GM21737 (cell line): ENCODE data around the gene KCTD17.

Experiments used
- ATAC-seq: cut with Tn5 transposase; IDR thresholded peaks from one replicate; pipeline ENCODE4 v1.9.1; 2021; ENCODE audit warnings: mild to moderate bottlenecking, moderate library complexity; ENCODE audit not compliant: unreplicated experiment

KCTD17 gene

DNA sequence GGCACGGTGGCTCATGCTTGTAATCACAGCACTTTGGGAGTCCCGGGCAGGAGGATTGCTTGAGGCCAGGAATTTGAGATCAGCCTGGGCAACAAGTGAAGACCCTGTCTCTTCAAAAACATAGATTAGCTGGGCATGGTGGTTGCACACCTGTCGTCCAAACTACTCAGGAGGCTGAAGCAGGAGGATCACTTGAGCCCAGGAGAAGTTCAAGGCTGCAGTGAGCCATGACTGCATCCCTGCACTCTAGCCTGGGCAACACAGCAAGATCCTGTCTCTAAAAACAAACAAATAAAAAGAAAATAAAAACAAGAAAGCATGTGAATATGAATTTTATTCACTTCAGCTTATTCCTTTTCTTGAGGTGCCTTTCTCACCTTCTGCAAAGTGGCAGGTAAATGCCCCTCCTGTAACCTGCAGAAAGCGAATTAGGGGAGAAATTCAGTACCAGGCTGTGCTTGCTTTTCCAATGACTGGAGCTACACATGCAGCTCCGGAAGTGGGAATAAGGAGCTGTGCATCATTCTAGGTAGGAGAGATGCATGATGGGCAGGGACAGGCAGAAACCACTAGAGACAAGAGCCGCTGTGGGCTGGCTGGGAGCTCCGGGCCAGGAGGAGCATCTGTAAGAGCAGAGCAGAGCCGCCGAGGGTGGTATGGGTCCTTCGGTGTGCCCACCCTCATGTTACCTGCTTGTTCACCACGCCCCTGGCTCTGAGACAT lies 14.7 kb upstream of the KCTD17 start:
- ATAC-seq, result no peak

- ATAC-seq, result no peak
Measured at GRCh38 chr22:37037669-37038068, 13.9 kb upstream of the KCTD17 start.

DNA sequence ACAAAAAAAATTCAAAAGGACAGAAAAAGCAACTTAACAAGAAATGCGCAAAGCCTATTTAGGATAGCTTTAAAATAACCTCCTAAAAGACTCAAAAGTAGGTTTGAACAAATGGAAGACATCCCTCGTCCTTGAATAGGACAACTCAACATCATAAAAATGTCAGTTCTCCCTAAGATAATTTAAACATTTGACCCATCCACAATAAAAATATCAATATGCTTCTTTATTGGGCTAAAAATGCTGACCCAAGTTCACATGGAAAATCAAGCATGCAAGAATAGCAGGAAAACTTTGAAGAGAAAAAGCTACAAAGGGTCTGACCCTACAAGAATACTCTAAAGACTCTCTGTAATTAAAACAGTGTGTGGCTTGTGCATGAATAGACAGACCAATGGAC lies 12.1 kb upstream of the KCTD17 start:
- no peak for ATAC-seq

GRCh38 chr22:37043209-37043827 lies 8.2 kb upstream of the KCTD17 start:
- no peak for ATAC-seq

DNA sequence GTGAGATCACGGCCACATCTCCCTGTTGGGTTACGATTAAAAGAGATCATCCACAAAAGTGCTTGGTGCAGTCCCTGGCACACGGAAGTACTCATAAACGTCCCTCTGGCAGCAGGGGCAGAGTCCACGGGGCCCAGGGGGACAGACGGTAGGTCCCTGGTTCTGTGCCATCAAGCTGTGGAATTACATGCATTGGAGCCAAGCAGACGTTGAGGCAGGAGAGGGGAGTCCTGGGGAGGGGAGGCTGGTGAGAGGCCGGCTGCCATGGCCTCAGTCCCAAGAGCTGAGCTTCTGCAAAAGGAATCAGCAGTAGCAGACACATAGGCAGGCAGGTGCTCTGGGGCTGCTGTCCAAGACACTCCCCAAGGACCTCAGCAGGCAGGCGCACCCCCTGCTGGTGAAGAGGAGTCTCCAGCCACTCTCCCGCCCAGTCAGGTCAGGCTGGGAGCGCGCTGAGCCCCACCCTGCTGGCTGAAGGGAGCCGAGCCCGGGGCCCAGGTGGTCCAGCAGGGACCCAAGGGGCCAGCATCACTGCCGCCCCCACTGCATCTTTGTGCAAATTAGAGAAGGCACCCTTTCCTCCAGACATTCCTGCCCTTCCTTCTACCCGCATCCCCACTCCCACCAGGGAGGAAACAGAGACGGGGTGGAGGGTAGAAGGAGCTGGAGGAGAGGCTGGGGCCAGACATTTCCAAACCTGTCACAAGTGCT lies 7.6 kb upstream of the KCTD17 start:
- ATAC-seq, result no peak

GRCh38 chr22:37044634-37045625 lies 6.6 kb upstream of the KCTD17 start:
- no peak for ATAC-seq

DNA sequence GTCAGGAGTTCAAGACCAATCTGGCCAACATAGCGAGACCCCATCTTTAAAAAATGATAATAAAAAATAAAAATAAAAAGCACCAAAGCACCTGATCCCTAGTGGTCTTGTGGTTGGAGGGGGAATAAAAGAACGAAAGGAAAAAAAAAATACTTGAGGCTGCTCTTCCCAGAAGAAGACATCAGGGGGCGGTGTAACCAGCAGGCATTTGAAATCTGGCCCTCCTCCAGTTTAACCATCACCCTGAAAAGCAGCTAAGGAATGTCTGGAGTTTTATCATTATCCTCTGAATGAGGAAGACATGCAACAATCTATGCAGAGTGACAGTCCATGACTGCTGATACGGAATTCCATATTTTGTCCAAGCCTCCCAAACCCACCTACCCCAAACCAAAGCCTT lies 5.6 kb upstream of the KCTD17 start:
- ATAC-seq, result no peak

DNA sequence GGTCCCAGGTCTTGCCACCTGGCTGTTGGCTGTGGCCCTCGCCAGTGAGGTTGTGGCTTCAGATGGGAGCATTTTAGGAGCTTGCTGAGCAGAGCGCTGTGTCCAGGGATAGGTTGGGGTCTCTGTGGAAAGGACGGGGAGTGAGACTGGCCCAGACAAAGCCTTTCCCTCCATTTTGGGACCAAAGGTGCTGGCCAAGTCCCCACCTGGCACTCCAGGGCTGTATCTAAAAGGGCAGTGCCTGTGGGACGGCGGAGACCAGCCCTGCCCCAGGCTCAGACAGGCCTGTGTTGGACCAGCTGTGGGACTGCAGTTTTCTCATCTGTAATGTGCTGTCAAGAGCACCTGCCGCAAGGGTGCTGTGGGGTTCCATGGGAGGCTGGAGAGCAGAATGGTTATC lies 5.0 kb upstream of the KCTD17 start:
- no peak for ATAC-seq

DNA sequence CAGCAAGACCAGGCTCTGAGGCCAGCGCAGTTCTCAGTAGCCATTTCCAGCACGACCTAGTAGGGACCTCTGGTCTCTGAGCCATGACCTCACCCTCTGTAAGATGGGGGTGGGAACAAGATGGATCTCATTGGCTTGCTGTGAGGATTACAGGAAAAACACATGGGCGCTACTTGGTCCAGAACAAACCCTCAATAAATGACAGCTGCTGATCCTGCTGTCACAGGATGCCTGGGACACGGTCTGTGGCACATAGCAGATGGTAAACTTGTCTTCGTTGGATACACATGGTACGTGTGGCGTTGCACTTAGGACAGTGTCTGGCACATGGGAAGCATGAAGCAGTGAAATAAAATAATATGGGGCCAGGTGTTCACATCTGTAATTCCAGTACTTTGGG lies 4.5 kb upstream of the KCTD17 start:
- ATAC-seq, result no peak

GRCh38 chr22:37048133-37048532 lies 3.4 kb upstream of the KCTD17 start:
- no peak for ATAC-seq

GRCh38 chr22:37049224-37049623 lies 2.3 kb upstream of the KCTD17 start:
- no peak for ATAC-seq

DNA sequence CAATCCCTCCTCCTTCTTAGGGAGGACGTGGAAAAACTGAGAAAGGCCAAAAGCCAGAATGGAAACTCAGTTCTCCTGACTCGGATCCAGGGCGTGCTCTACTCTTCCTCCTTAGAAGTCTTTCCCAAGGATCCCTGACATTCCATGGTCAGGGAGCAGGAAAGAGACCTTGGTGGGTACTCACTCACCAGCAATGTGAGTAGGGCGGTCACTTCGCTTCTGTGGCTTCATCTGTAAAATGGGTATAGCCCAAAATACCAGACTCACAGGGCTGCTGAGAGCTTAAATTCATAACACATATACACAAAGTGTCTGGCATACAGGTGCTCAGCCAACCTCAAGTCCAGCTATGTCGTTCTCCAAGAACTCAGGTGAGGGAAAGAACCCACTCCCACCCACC lies 629 bp upstream of the KCTD17 start:
- no peak for ATAC-seq

DNA sequence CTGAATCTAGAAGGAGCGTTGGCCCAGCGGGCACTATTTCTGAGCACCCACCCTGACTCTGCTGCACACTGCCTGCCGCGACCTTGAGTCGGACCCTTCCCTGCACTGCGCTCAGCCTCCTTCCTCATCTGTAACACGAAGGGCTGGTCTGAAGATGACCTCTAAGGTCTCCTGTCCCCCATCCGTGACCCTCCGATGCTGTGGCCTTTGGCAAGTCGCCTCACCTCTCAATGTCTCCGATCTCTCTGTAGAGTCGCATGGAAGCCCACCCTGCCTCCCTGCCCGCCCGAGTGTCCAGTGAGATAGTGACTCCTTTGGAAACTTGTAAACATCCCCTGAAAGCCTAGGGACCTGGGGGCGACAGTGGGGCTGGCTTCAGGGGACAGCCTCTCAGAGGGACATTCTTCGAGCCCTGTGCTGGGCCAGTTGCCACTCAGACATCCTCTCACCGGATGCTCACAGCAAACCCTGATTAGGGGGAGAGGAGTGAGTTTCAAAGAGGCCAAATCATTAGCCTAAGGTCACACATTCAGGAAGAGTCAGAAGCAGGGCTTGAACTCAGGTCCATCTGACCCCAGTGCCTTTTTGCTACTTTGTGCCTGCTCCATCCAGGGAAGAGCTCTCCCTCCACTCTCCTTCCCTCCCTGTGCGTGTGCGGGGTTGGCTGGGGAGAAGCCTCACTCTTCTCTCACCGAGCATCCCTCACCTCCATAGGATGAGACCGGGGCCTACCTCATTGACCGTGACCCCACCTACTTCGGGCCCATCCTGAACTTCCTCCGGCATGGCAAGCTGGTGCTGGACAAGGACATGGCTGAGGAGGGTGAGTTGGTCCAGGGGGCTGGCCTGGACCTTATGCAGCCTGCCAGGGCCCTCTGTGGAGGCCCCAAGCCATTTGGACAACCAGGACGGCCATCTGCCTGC lies 1.1 kb downstream of the KCTD17 start:
- no peak for ATAC-seq

DNA sequence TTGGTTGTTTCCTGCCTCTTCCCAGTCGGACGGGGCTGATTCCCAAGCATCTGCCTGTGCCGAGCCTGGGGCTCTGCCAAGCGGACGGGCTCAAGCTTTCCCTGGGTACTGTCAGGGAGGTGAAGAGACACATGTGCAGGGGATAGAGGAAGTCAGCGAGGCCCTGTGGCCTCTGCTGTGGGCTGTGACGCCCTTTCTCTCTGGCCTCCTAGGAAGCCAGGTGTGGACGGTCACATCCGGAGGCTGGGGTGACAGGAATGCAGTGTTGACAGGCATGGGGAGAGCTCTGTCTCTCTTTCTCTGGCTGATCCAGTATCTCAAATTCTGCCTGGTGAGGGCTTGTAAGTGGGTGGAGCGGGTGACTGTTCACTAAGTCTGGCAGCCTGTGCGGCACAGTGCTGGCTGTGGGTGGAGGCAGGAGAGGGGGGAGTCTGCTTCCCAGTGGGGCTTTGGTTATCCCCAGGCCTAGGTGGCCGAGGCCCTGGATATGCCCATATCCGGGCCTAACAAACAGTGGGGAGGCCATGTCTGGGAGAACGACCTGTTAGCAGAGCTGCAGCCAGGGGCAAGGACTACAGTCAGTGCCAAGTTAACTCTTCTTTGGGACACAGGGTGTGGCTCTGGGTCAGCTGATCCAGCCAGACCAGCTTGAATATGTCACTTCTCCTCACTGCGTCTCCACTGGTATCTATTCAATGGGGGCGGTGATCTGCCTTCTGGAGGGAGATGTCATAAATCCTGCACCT lies 1.9 kb downstream of the KCTD17 start:
- no peak for ATAC-seq

- no peak for ATAC-seq
Measured at GRCh38 chr22:37054056-37054395, 2.5 kb downstream of the KCTD17 start.

DNA sequence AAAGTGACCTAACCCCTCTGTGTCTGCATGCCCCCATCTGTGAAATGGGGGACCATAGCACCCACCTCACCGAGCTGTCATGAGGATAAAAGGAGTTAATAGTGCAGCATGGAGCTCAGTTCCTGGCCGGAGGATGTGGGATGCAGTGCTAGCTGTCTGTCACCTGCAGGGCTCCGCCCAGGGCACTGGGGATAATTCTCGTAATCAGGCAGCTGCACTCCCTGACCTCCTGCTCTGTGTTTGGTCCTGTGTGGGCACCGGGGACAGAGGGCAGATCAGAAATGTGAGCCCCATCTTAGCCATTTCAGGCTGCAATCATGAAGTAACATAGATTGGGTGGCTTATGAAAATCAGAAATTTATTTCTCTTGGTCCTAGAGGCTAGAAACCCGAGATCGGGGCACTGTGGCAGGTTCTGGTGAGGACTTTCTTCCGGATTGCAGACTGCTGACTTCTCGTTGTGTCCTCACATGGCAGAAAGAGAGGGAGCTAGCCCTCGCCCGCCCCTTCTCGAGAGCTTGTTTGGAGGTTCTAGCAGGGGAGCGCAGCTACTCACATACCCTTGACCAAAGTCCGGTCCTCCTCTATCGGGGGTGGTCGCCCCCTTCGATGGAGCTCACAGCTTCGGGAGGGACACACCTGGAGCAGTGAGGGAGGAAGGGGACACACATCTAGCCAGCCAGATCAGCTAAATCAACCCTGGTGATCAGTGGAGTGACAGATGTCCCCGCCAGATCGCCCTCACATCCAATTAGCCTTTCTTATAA lies 3.2 kb downstream of the KCTD17 start:
- no peak for ATAC-seq

DNA sequence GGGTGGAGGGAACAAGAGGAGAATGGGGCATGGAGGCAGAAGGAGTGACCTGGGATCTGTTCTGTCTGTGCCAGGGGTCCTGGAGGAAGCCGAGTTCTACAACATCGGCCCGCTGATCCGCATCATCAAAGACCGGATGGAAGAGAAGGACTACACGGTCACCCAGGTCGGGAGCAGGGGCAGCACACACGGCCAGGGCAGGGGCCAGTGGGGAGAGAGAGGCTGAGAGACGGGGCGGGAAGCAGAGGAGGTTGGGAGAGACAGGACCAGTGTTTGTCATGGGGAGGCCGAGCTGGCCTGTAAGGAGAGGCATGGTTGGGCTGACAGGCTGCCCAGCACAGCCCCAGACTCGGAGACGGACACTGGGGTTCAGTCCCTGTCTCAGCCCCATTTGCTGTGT lies 4.7 kb downstream of the KCTD17 start:
- no peak for ATAC-seq

- ATAC-seq, result no peak
Measured at GRCh38 chr22:37057226-37057625, 5.7 kb downstream of the KCTD17 start.
